A549 treated with CpdA at 1 μM for 4 hours (cell line): Measurements from ENCODE around the gene RPS27L. TPM values are rescaled to one million over a fixed set of nuclear protein-coding genes. Genes with fewer than 3 reads are reported as not detected.

Source experiments
- total RNA-seq: library from RNA; stranded (reverse); fragments of 200-300 nt; extraction: Qiagen RNA extraction; gene quantifications from 5 replicates; pipeline ENCODE4 v1.2.3, GENCODE V29; 2022; ENCODE audit warnings: low read depth

Gene RPS27L
- 402 to 479 TPM (median 408 TPM) in 5 replicates for total RNA-seq

DNA sequence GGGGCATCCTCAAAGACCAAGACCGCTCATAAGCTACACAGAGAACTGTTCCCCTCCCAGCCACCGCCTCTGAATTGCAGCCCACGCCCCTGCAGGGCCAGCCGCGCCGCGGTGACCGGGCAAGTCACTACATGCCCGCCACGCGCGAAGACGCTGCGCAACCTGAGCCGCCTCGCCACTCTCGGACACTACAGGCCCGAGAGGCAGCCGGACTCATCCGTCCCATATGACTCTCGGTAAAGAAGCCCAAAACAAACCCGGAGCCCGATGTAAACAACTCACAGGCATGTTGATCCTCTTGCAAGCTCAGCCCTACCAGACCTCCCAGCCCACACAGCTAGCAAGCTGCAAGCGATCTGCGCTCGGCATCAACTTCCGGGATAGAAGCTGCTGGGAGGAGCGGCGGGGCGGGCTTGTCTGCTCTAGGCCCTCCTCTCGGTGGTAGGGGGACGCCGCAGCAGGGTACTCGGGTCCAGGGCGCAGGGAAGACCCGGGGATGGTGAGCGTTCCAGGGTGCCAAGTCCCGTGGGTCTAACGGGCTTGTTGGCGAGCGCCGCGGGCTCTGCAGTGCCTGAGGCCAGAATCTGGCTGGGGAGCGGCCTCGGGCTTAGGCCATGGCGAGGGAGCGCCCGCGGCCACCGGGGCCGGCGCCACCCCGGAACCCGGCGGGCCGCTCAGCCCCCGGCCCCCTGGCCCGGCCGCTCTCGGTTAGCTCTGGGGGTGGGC lies at the start of gene RPS27L:
RPS27L (minus strand) TSS at position 360 of the 726 bp plus-strand sequence; CDS start at position 288, 72 bp downstream.

DNA sequence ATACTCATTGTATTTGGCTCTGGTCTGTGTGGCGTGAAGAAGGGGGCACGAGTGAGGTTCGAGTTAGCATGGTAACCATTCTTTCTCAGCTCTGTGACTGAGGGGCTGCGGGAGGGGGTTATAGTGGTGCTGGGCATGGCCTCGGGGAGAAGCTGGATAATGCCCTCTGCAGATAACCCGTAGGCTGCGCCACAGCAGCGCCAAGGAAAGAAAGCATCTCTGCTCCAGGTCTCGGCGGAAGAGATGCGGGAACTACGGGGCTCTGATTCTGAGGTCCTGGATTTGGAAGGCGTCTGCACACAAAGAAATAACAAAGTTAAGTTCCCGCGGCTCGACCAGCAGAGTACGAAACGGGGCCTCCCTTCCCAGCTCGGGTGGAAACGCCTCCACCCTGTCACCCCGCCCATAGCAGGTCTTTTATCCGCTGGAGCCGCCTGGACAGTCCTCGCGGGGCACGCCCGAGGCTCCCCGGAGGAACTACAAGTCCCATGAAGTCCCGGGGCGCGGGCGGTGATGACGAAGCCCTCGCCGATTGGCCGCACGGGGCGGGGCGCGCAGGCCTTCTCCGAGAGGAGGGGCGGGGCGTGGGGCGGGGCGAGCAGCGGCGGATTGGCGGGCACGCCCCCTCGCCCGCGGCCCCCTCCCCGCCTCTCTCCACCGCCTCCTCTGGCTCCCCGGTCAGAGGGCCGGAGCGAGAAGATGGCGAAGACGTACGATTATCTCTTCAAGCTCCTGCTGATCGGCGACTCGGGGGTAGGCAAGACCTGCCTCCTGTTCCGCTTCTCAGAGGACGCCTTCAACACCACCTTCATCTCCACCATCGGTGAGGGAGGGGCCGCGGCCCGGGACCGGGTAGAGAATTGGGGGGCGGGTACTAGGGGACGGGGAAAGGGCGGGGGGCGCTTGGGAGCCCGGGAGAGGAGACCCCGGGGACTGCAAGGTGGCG lies 31.9 kb upstream of the RPS27L start, which contains the start of gene RAB8B:
RAB8B (plus strand) TSS at position 681 of the 946 bp plus-strand sequence; CDS start at position 700, 19 bp downstream.

DNA sequence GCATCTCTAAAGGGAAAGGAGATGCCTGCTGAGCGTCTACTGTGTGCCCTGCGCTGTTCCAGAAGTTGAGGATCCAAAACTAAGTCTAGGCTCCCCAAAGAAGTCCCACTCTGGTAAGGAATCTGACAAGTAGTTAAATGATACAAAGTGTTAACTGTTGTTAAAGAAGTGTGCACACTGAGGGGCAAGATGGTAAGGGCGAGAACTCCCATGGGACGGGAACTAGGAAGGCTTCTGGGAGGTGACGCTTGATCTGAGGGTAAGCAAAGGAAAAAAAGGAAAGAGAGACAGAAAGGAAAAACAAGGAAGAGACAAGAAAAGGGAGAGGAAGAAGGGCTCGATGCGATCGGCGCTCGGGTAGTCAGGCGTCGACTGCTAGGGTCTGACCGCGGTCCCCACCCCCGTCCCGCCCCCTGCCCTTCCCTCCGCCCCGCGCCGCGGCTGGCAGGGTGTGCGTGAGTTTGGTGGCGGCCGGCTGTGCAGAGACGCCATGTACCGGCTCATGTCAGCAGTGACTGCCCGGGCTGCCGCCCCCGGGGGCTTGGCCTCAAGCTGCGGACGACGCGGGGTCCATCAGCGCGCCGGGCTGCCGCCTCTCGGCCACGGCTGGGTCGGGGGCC lies 35.8 kb downstream of the RPS27L start, which contains the start of gene LACTB:
LACTB (plus strand) TSS at position 480 of the 620 bp plus-strand sequence; CDS start at position 491, 11 bp downstream.

Other genes with a start within 250 kb of the RPS27L start
- gene TPM1, start 114.7 kb downstream of the RPS27L start, total RNA-seq, result 439 to 523 TPM (median 486 TPM) in 5 replicates
- gene LACTB, start 35.6 kb downstream of the RPS27L start, total RNA-seq, result 24.7 to 38.6 TPM (median 25.6 TPM) in 5 replicates
- 8.7 to 25.7 TPM (median 11.9 TPM) in 5 replicates for gene RAB8B, start 32.1 kb upstream of the RPS27L start, total RNA-seq
- 14.1 to 24.3 TPM (median 16.1 TPM) in 5 replicates for gene APH1B, start 120.1 kb upstream of the RPS27L start, total RNA-seq
- 144 to 163 TPM (median 160 TPM) in 5 replicates for gene CA12, start 224.4 kb upstream of the RPS27L start, total RNA-seq